T-cell (primary cell): ENCODE results near the gene TMEM164. TPM values are rescaled to one million over a fixed set of nuclear protein-coding genes. Genes with fewer than 3 reads are reported as not detected.

Source experiments
- ATAC-seq, 4 experiments: fragments of 200-7000 bp in 3 of 4; fragments of 150-1000 bp in 1 of 4; cut with Tn5 transposase; replicated peaks in 1 of 4; 1 replicate in 3 of 4; 2 replicates in 1 of 4; pipeline ENCODE4 v1.10.0; 2021; ENCODE audit warnings: moderate library complexity in 3 of 4, mild to moderate bottlenecking in 2 of 4, moderate number of reproducible peaks in 1 of 4
- CTCF ChIA-PET, 2 donors: fragments of 300-600 bp; sonication (Branson Sonifier 250); formaldehyde crosslinking; loops; one replicate each; lab custom pipeline; 2022; ENCODE audit warnings: antibody characterized with exemption in 2 of 2; lab: Charles Lee
- POLR2A ChIA-PET, 2 donors: fragments of 300-600 bp; sonication (Branson Sonifier 250); formaldehyde crosslinking; loops; one replicate each; lab custom pipeline; 2022; ENCODE audit warnings: antibody characterized with exemption in 2 of 2; lab: Charles Lee
- DNase-seq, 35 experiments: peaks; one replicate each; pipeline versions ENCODE4 v3.0.0 to v3.0.0-alpha.2; 2013 to 2023
- H3K27ac ChIP-seq: one replicate; pipeline ENCODE4 v1.5.1; 2013; ENCODE audit warnings: low read length
- H3K27me3 ChIP-seq, 2 experiments: replicated peaks in 1 of 2; 1 replicate in 1 of 2; 2 replicates in 1 of 2; pipeline versions ENCODE4 v1.6.1 to v1.7.0; 2013; ENCODE audit warnings: low read length in 1 of 2, mixed read lengths in 1 of 2; ENCODE audit not compliant: control insufficient read depth in 2 of 2, insufficient read depth in 2 of 2; ENCODE audit errors: extremely low read depth in 1 of 2
- H3K36me3 ChIP-seq, 2 donors: 1 replicate in 1 of 2; 2 replicates in 1 of 2; pipeline versions ENCODE4 v1.6.1 to v1.7.0; 2013; ENCODE audit warnings: low read length in 1 of 2; ENCODE audit not compliant: control insufficient read depth in 2 of 2, insufficient read depth in 1 of 2; ENCODE audit errors: extremely low read depth in 1 of 2
- H3K4me1 ChIP-seq, 2 experiments: 1 replicate in 1 of 2; 2 replicates in 1 of 2; pipeline versions ENCODE4 v1.6.1 to v1.7.0; 2013; ENCODE audit warnings: low read length in 2 of 2, mixed read lengths in 1 of 2; ENCODE audit not compliant: insufficient read depth in 2 of 2, control insufficient read depth in 1 of 2; ENCODE audit errors: extremely low read depth in 1 of 2
- H3K4me3 ChIP-seq, 2 donors: 1 replicate in 1 of 2; 2 replicates in 1 of 2; pipeline versions ENCODE4 v1.5.1 to v1.7.0; 2013; ENCODE audit warnings: mild to moderate bottlenecking in 2 of 2, low read length in 1 of 2, moderate library complexity in 1 of 2; ENCODE audit not compliant: control insufficient read depth in 1 of 2; ENCODE audit errors: extremely low read depth in 1 of 2
- H3K9me3 ChIP-seq: 2 replicates; pipeline ENCODE4 v1.7.0; 2013
- H3K27ac Mint-ChIP-seq, 2 donors: one replicate each; pipeline ENCODE4 v1.8.0; 2020 to 2021; ENCODE audit warnings: mild to moderate bottlenecking in 2 of 2, mixed read lengths in 2 of 2
- H3K27me3 Mint-ChIP-seq, 2 donors: one replicate each; pipeline ENCODE4 v1.8.0; 2021 to 2022; ENCODE audit warnings: mixed read lengths in 2 of 2
- H3K36me3 Mint-ChIP-seq: one replicate; pipeline ENCODE4 v1.8.0; 2021; ENCODE audit warnings: mixed read lengths
- H3K4me1 Mint-ChIP-seq, 3 donors: one replicate each; pipeline ENCODE4 v1.8.0; 2020 to 2022; ENCODE audit warnings: mixed read lengths in 3 of 3, mild to moderate bottlenecking in 1 of 3
- H3K4me3 Mint-ChIP-seq, 3 donors: one replicate each; pipeline ENCODE4 v1.8.0; 2020 to 2022; ENCODE audit warnings: mild to moderate bottlenecking in 3 of 3, mixed read lengths in 3 of 3, moderate library complexity in 3 of 3
- H3K9me3 Mint-ChIP-seq, 3 donors: one replicate each; pipeline ENCODE4 v1.8.0; 2020 to 2022; ENCODE audit warnings: mixed read lengths in 3 of 3
- WGBS: methylation state at CpG from one replicate; pipeline ENCODE4 v1.1.5; 2013; ENCODE audit warnings: missing lambda C conversion rate; ENCODE audit not compliant: insufficient coverage; 5-methylcytosine and 5-hydroxymethylcytosine counted together
- total RNA-seq, 35 experiments: library from RNA in 6 of 35; stranded (reverse) in 6 of 35; fragments of 120-200 nt in 1 of 35; gene quantifications; one replicate each; pipeline versions ENCODE4 v1.2.1 to v1.2.4 and lab custom pipeline; 2013 to 2026

TMEM164 gene
- total RNA-seq, 5 donors from 2014 or later (not counting 1 experiment from before 2014, with no cell fraction given): 16.9 to 20.6 (median 19.8) TPM

DNA sequence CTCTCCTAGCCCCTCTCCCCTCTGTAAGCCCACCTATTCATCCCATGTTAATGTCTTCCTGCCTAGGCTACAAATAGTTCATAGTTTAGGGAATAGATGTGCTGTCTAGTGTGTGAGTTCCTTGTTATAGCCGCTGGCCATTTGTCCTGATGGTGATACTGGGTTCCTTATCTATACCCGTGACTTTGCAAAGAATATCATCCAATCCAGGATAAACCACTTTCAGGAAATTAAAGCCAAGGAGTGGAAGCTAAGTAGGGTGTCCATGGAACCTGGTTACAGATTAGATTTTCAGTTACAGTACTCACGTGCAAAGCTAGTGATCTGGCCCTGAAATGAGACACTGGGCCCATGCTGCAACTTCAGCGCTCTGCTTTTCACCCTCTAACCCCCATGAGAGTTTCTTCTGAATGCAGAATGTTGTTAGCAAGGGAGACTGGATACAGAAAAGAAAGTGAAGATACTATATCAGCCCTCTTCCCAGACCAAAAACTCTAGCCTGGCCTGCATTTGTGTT lies 111.4 kb downstream of the TMEM164 start:
- Histone ChIP-seq H3K27me3 (no peaks in the 10 kb centered on the region), H3K36me3 (peaks cover 0 to 2% of the 10 kb centered on the region in 2 donors), H3K9me3 (no peaks in the 10 kb centered on the region), H3K4me3 (no peak overlapping the region), H3K27ac (no peak overlapping the region), H3K4me1 (no peaks in the 10 kb centered on the region)
- no peak for DNase-seq
- H3K4me3 Mint-ChIP-seq: no peak overlapping the region
- H3K36me3 Mint-ChIP-seq: peaks cover 32% of the 10 kb centered on the region
- no peaks in the 10 kb centered on the region for H3K9me3 Mint-ChIP-seq
- ChIA-PET CTCF (interaction anchor here in 1 of 2 donors (0.6 to 1.5 kb wide), 2 partner anchors 32 to 333 kb away, joined by 3 to 4 read pairs; no protein-coding TSS in a partner anchor), POLR2A (no interaction called here)
- ATAC-seq: no peak
- no peak overlapping the region for H3K27ac Mint-ChIP-seq
- no CpG with 5 or more reads among the region's 4 CpGs for WGBS
- H3K27me3 Mint-ChIP-seq: no peaks in the 10 kb centered on the region
- H3K4me1 Mint-ChIP-seq: no peaks in the 10 kb centered on the region

DNA sequence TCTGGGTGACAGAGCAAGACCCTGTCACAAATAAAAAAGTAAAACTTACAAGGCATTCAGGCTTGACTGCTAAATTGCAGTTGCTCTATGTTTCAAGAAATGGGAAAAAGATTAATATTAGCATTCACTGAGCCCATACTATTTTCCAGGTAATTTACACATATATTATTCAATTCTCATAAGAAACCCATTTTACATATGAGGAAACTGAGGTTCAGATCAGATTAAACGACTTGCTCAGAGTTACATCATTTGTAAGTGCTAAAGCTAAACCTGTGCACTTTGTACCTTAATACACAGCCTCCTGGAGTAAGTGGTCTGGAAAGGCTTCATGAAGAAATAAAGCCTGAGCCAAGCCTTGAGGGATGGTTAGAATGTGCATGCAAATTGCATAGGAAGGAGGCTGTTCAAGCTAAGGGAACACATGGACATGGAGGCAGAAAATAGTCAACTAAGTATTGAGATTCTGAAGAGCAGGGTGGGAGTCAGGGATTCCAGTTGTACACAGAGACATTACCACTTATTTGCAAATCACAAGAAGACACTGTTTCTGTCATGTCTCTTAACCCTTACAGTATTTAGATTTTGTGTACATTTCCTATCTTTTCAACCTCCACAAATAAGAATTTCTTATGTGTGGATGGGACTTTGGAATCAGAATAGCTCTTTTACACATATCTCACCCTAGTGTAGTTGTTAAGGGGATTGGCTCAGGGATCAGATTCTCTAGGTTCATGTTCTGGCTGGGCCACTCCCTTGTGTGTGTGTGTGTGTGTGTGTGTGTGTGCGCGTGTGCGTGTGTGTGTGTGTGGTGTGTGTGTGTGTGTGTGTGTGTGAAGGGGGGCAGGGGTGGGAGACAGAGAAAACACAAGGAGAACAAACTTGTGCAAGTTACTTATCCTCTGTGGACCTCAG lies 113.4 kb downstream of the TMEM164 start:
- H3K9me3 ChIP-seq: no peaks in the 10 kb centered on the region
- Mint-ChIP-seq H3K9me3 (no peaks in the 10 kb centered on the region), H3K4me3 (no peak overlapping the region), H3K4me1 (no peaks in the 10 kb centered on the region), H3K27ac (no peak overlapping the region), H3K36me3 (peaks cover 39% of the 10 kb centered on the region), H3K27me3 (no peaks in the 10 kb centered on the region)
- POLR2A ChIA-PET: no interaction called here
- WGBS: no CpG with 5 or more reads among the region's 4 CpGs
- DNase-seq (no peak), ATAC-seq (no peak)
- CTCF ChIA-PET: no interaction called here
- no peaks in the 10 kb centered on the region for H3K36me3 ChIP-seq
- no peaks in the 10 kb centered on the region for H3K4me1 ChIP-seq
- no peak overlapping the region for H3K27ac ChIP-seq
- no peaks in the 10 kb centered on the region for H3K27me3 ChIP-seq
- no peak overlapping the region for H3K4me3 ChIP-seq

DNA sequence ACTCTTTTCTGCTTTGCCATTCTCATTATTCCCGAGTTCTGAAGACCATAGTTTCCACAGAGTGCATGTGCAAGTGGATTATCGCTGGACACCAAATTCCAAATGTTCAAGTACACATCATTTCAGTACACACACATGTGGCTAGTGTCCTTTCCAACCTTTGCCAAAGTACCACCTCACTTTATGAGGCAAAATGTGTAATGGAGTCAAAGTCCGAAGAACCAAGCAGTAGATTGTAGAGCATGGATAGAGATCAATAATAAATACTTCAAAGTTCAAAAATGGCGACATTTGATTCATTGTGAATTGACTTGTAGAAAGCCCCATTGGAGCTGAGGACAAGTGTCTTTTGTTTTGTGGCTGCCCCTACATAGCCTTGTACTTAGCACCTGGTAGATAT lies 115.6 kb downstream of the TMEM164 start:
- DNase-seq (no peak), ATAC-seq (no peak)
- peaks cover 34% of the 10 kb centered on the region for H3K36me3 Mint-ChIP-seq
- H3K4me1 ChIP-seq: no peaks in the 10 kb centered on the region
- H3K4me1 Mint-ChIP-seq: no peaks in the 10 kb centered on the region
- no peaks in the 10 kb centered on the region for H3K36me3 ChIP-seq
- no peak overlapping the region for H3K4me3 ChIP-seq
- H3K27me3 ChIP-seq: no peaks in the 10 kb centered on the region
- no peaks in the 10 kb centered on the region for H3K9me3 ChIP-seq
- no peaks in the 10 kb centered on the region for H3K27me3 Mint-ChIP-seq
- no peak overlapping the region for H3K27ac ChIP-seq
- no peak overlapping the region for H3K27ac Mint-ChIP-seq
- no peak overlapping the region for H3K4me3 Mint-ChIP-seq
- no peaks in the 10 kb centered on the region for H3K9me3 Mint-ChIP-seq
- WGBS: no CpG with 5 or more reads among the region's 4 CpGs
- POLR2A ChIA-PET: no interaction called here
- CTCF ChIA-PET: no interaction called here

DNA sequence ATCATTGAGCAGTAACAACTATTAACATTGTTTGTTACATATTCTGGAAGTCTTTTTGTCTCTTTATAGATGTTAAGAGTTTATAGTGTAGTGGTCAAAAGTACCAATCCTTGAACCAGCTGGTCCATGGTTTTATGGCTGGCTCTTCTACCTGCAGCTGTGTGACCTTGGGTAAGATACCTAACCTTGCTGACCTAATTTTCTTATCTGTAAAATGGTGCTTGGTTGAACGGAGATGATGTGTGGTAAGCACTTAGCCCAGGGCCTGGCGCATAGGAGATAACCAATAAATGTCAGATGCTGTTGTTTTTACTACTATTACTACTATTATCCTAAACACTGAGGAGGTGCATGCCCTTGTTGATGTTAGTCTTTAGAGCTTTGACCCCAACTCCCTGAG lies 116.6 kb downstream of the TMEM164 start:
- CTCF ChIA-PET: no interaction called here
- H3K4me1 ChIP-seq: no peaks in the 10 kb centered on the region
- no peak overlapping the region for H3K27ac ChIP-seq
- H3K4me3 ChIP-seq: no peak overlapping the region
- H3K36me3 ChIP-seq: no peaks in the 10 kb centered on the region
- Mint-ChIP-seq H3K4me3 (no peak overlapping the region), H3K36me3 (peaks cover 34% of the 10 kb centered on the region), H3K27ac (no peak overlapping the region), H3K9me3 (no peaks in the 10 kb centered on the region), H3K27me3 (no peaks in the 10 kb centered on the region), H3K4me1 (no peaks in the 10 kb centered on the region)
- no CpG with 5 or more reads among the region's 2 CpGs for WGBS
- no peaks in the 10 kb centered on the region for H3K27me3 ChIP-seq
- no peaks in the 10 kb centered on the region for H3K9me3 ChIP-seq
- DNase-seq (no peak), ATAC-seq (no peak)
- POLR2A ChIA-PET: no interaction called here

DNA sequence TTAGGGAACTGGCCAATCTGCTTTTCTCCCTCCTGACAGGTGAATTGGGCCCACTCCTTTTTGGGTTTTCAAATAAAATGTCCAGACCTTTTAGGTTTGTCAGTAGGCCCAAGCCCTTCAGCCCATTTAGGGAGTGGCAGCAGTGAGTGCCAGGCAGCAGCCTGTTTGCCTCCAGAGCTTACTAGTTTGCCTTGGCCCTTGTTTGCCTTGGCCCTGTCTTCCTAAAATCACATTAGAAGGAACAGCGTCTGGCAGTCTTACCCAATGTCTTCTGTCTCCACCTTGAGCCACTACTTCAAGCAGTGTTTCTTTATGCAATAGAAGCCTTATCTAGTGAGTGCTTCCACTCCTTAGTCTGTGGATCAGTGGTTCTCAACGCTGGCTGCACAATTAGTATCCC lies 117.1 kb downstream of the TMEM164 start:
- Mint-ChIP-seq H3K4me3 (no peak overlapping the region), H3K27ac (no peak overlapping the region), H3K36me3 (peaks cover 29% of the 10 kb centered on the region), H3K9me3 (no peaks in the 10 kb centered on the region), H3K4me1 (no peaks in the 10 kb centered on the region), H3K27me3 (no peaks in the 10 kb centered on the region)
- Histone ChIP-seq H3K4me3 (no peak overlapping the region), H3K27me3 (no peaks in the 10 kb centered on the region), H3K36me3 (no peaks in the 10 kb centered on the region), H3K9me3 (no peaks in the 10 kb centered on the region), H3K27ac (no peak overlapping the region), H3K4me1 (no peaks in the 10 kb centered on the region)
- ATAC-seq: no peak
- 100% methylated on average over 1 of the region's 2 CpGs for WGBS
- ChIA-PET CTCF (no interaction called here), POLR2A (no interaction called here)
- no peak for DNase-seq

DNA sequence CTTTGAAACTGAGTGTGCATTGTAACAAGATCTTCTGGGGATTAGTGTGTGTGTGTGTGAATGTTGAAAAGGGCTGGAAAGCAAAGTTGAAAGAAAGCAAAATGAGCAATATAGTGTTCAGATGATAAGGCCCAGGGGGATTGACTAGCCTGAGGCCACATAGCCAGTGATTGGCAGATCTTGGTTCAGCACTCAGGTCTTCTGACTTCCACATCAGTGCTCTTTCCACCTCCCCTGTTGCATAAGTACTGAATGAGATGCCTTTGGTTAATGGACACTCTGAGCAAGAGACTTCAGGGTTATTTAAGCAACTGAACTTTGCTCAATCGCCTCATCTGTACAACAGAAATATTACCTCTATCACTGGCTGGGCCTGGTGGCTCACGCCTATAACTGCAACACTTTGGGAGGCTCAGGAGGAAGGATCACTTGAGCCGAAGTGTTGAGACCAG lies 120.4 kb downstream of the TMEM164 start:
- no peaks in the 10 kb centered on the region for H3K27me3 Mint-ChIP-seq
- DNase-seq (no peak), ATAC-seq (no peak)
- H3K9me3 Mint-ChIP-seq: no peaks in the 10 kb centered on the region
- no peaks in the 10 kb centered on the region for H3K27me3 ChIP-seq
- H3K4me3 Mint-ChIP-seq: no peak overlapping the region
- ChIA-PET POLR2A (no interaction called here), CTCF (no interaction called here)
- no peaks in the 10 kb centered on the region for H3K4me1 ChIP-seq
- H3K27ac Mint-ChIP-seq: no peak overlapping the region
- peaks cover 15% of the 10 kb centered on the region for H3K36me3 Mint-ChIP-seq
- 100% methylated on average over 1 of the region's 3 CpGs for WGBS
- H3K4me3 ChIP-seq: no peak overlapping the region
- H3K4me1 Mint-ChIP-seq: no peaks in the 10 kb centered on the region
- H3K9me3 ChIP-seq: no peaks in the 10 kb centered on the region
- H3K27ac ChIP-seq: no peak overlapping the region
- no peaks in the 10 kb centered on the region for H3K36me3 ChIP-seq
